Measurements from ENCODE around the gene LRRC15. TPM values are rescaled to one million over a fixed set of nuclear protein-coding genes. Genes with fewer than 3 reads are reported as not detected.

Gene LRRC15
- total RNA-seq, 1 donor = 10.0 TPM

- TF ChIP-seq, protein P1, sequence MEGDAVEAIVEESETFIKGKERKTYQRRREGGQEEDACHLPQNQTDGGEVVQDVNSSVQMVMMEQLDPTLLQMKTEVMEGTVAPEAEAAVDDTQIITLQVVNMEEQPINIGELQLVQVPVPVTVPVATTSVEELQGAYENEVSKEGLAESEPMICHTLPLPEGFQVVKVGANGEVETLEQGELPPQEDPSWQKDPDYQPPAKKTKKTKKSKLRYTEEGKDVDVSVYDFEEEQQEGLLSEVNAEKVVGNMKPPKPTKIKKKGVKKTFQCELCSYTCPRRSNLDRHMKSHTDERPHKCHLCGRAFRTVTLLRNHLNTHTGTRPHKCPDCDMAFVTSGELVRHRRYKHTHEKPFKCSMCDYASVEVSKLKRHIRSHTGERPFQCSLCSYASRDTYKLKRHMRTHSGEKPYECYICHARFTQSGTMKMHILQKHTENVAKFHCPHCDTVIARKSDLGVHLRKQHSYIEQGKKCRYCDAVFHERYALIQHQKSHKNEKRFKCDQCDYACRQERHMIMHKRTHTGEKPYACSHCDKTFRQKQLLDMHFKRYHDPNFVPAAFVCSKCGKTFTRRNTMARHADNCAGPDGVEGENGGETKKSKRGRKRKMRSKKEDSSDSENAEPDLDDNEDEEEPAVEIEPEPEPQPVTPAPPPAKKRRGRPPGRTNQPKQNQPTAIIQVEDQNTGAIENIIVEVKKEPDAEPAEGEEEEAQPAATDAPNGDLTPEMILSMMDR (IDR thresholded peaks at IDR 0.05; ENCODE audit: insufficient read depth, low read length) = peak; percentile 96
- peak; percentile 40 for DNase-seq (ENCODE audit: low read depth)
- peak overlapping the region; percentile 69 for H3K4me3 ChIP-seq (ENCODE audit: low read depth, low read length)
These were observed 36.1 kb downstream of the LRRC15 start for GRCh38 chr3:194333212-194333980.

GRCh38 chr3:194332858-194333211 lies 36.7 kb downstream of the LRRC15 start:
- H3K4me3 ChIP-seq (ENCODE audit: low read depth, low read length) = no peak overlapping the region
- TF ChIP-seq, protein P1 (IDR thresholded peaks at IDR 0.05; ENCODE audit: insufficient read depth, low read length) = no peak

GRCh38 chr3:194330579-194330978 lies 39.0 kb downstream of the LRRC15 start:
- TF ChIP-seq, protein P1 (IDR thresholded peaks at IDR 0.05; ENCODE audit: insufficient read depth, low read length) = no peak
- H3K4me3 ChIP-seq (ENCODE audit: low read depth, low read length) = no peak overlapping the region
- peak; percentile 74 for DNase-seq (ENCODE audit: low read depth)

More at GRCh38 chr3:194332858-194333211, 36.7 kb downstream of the LRRC15 start:
- DNase-seq (ENCODE audit: low read depth) = no peak

- no peak overlapping the region for H3K4me3 ChIP-seq (ENCODE audit: low read depth, low read length)
- TF ChIP-seq, protein P1 (IDR thresholded peaks at IDR 0.05; ENCODE audit: insufficient read depth, low read length) = no peak
- DNase-seq (ENCODE audit: low read depth) = no peak
These were observed 39.4 kb downstream of the LRRC15 start for GRCh38 chr3:194330160-194330559.

DNA sequence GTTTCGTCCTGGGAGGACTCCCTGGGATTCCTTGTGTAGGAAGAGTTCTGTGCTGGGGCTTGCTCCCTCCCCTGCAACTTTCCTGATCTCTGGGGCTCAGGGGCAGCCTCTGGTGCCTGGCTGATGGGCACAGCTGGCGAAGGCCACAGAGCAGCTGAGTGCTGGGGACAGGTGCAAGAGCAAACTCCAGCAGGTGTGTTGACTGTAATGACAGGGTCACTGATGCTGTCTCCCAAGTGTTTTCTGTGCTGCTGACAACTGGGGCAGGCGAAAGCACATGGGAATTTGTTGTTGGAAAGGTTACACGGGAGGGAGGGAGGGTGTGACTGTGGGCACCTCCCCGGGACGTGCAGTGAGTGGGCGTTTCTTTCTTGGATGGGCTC lies 40.0 kb downstream of the LRRC15 start:
- no peak overlapping the region for H3K4me3 ChIP-seq (ENCODE audit: low read depth, low read length)
- no peak for DNase-seq (ENCODE audit: low read depth)
- TF ChIP-seq, protein P1 (IDR thresholded peaks at IDR 0.05; ENCODE audit: insufficient read depth, low read length) = no peak

- DNase-seq (ENCODE audit: low read depth) = no peak
- no peak overlapping the region for H3K4me3 ChIP-seq (ENCODE audit: low read depth, low read length)
- TF ChIP-seq, protein P1 (IDR thresholded peaks at IDR 0.05; ENCODE audit: insufficient read depth, low read length) = no peak
These were observed 40.5 kb downstream of the LRRC15 start for GRCh38 chr3:194328942-194329582.

Measured in fibroblast of the aortic adventitia (primary cell).